Measurements from ENCODE around the gene ETV5. TPM values are rescaled to one million over a fixed set of nuclear protein-coding genes. Genes with fewer than 3 reads are reported as not detected.
A peak's percentile ranks its signal among the peaks of the same experiment; 100 is the strongest.

ETV5 gene
- total RNA-seq, 1 experiment from 2014 or later: 65.7 TPM

GRCh38 chr3:186002884-186003472, 105.9 kb downstream of the ETV5 start:
- POLR2A ChIA-PET (ENCODE audit: unreplicated experiment): interaction anchor here (0.6 kb wide), 1 partner anchor 39 kb away, joined by 3 read pairs; no protein-coding TSS in a partner anchor
- Histone ChIP-seq H3F3A (ENCODE audit: insufficient read depth, low read depth) (no peaks in the 10 kb centered on the region), H3K36me3 (ENCODE audit: low read depth) (no peaks in the 10 kb centered on the region), H3K4me3 (no peak overlapping the region), H3K4me1 (replicated peaks; ENCODE audit: insufficient read depth) (no peaks in the 10 kb centered on the region), H3K27me3 (ENCODE audit: insufficient read depth, low read depth) (no peaks in the 10 kb centered on the region), H3K79me2 (ENCODE audit: low read depth) (no peaks in the 10 kb centered on the region), H3K27ac (no peak overlapping the region), H4K20me1 (ENCODE audit: insufficient read depth) (no peaks in the 10 kb centered on the region), H3K9me3 (ENCODE audit: insufficient read depth, low read depth) (peaks cover 6% of the 10 kb centered on the region; the same call in 1 of the 2 replicates), H2AFZ (no peak overlapping the region), H3K4me2 (no peak overlapping the region), H3K9me2 (ENCODE audit: insufficient read depth) (no peaks in the 10 kb centered on the region; the same call in 1 of the 2 replicates)
- DNase-seq: peak in 1 of 2 experiments; percentile 56
- no peak for TF ChIP-seq EZH2 (IDR thresholded peaks at IDR 0.05; ENCODE audit: low read depth)
- TF ChIP-seq, protein P1, sequence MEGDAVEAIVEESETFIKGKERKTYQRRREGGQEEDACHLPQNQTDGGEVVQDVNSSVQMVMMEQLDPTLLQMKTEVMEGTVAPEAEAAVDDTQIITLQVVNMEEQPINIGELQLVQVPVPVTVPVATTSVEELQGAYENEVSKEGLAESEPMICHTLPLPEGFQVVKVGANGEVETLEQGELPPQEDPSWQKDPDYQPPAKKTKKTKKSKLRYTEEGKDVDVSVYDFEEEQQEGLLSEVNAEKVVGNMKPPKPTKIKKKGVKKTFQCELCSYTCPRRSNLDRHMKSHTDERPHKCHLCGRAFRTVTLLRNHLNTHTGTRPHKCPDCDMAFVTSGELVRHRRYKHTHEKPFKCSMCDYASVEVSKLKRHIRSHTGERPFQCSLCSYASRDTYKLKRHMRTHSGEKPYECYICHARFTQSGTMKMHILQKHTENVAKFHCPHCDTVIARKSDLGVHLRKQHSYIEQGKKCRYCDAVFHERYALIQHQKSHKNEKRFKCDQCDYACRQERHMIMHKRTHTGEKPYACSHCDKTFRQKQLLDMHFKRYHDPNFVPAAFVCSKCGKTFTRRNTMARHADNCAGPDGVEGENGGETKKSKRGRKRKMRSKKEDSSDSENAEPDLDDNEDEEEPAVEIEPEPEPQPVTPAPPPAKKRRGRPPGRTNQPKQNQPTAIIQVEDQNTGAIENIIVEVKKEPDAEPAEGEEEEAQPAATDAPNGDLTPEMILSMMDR (conservative IDR thresholded peaks at IDR 0.05): peak; percentile 57
- intact Hi-C loops (cut with micrococcal nuclease; ENCODE audit: unreplicated experiment): loop anchor here (5.0 kb wide), 1 partner anchor 239 kb away; no protein-coding TSS in a partner anchor
- no TSS peak for BruUV-seq (replicated peaks)
- CTCF ChIA-PET: no interaction called here

GRCh38 chr3:186001842-186002241, 107.0 kb downstream of the ETV5 start:
- H3K27ac ChIP-seq: no peak overlapping the region

GRCh38 chr3:185999221-185999620, 109.7 kb downstream of the ETV5 start:
- ChIA-PET POLR2A (ENCODE audit: unreplicated experiment) (no interaction called here), CTCF (no interaction called here)
- Histone ChIP-seq H4K20me1 (ENCODE audit: insufficient read depth) (no peaks in the 10 kb centered on the region), H3K4me2 (no peak overlapping the region), H3K9me3 (ENCODE audit: insufficient read depth, low read depth) (no peaks in the 10 kb centered on the region), H3K4me1 (replicated peaks; ENCODE audit: insufficient read depth) (no peaks in the 10 kb centered on the region), H2AFZ (no peak overlapping the region), H3K27me3 (ENCODE audit: insufficient read depth, low read depth) (no peaks in the 10 kb centered on the region), H3K36me3 (ENCODE audit: low read depth) (no peaks in the 10 kb centered on the region), H3F3A (ENCODE audit: insufficient read depth, low read depth) (no peaks in the 10 kb centered on the region; the same call in 1 of the 2 replicates), H3K9me2 (ENCODE audit: insufficient read depth) (no peaks in the 10 kb centered on the region), H3K79me2 (ENCODE audit: low read depth) (no peaks in the 10 kb centered on the region), H3K27ac (no peak overlapping the region), H3K4me3 (no peak overlapping the region)
- no peak for TF ChIP-seq EZH2 (IDR thresholded peaks at IDR 0.05; ENCODE audit: low read depth)
- TF ChIP-seq, protein P1 (conservative IDR thresholded peaks at IDR 0.05): no peak
- no peak for DNase-seq
- intact Hi-C loops (cut with micrococcal nuclease; ENCODE audit: unreplicated experiment): no loop called here
- BruUV-seq (replicated peaks): no TSS peak

More at GRCh38 chr3:186001842-186002241, 107.0 kb downstream of the ETV5 start:
- no peak overlapping the region for H3K4me2 ChIP-seq
- H3F3A ChIP-seq (ENCODE audit: insufficient read depth, low read depth): no peaks in the 10 kb centered on the region
- ChIA-PET POLR2A (ENCODE audit: unreplicated experiment) (no interaction called here), CTCF (no interaction called here)
- no peaks in the 10 kb centered on the region for H3K4me1 ChIP-seq (replicated peaks; ENCODE audit: insufficient read depth)
- H2AFZ ChIP-seq: no peak overlapping the region
- no peaks in the 10 kb centered on the region for H4K20me1 ChIP-seq (ENCODE audit: insufficient read depth)
- no peak for DNase-seq
- intact Hi-C loops (cut with micrococcal nuclease; ENCODE audit: unreplicated experiment): loop anchor here (5.0 kb wide), 1 partner anchor 240 kb away; no protein-coding TSS in a partner anchor
- no peaks in the 10 kb centered on the region for H3K9me2 ChIP-seq (ENCODE audit: insufficient read depth)
- H3K79me2 ChIP-seq (ENCODE audit: low read depth): no peaks in the 10 kb centered on the region
- no peak for TF ChIP-seq EZH2 (IDR thresholded peaks at IDR 0.05; ENCODE audit: low read depth)
- TF ChIP-seq, protein P1 (conservative IDR thresholded peaks at IDR 0.05): no peak
- BruUV-seq (replicated peaks): no TSS peak
- no peaks in the 10 kb centered on the region for H3K36me3 ChIP-seq (ENCODE audit: low read depth)
- no peaks in the 10 kb centered on the region for H3K27me3 ChIP-seq (ENCODE audit: insufficient read depth, low read depth)
- H3K9me3 ChIP-seq (ENCODE audit: insufficient read depth, low read depth): peaks cover 3% of the 10 kb centered on the region; the same call in 1 of the 2 replicates
- H3K4me3 ChIP-seq: no peak overlapping the region
